Upper lobe of left lung (tissue), 4 donors: Measurements from ENCODE around the gene MAGI2.

Experiments used
- CTCF ChIP-seq, 6 experiments: fragments of 450-650 bp in 4 of 6; fragments of 200-600 bp in 2 of 6; sonication (generic) in 2 of 6; IDR thresholded peaks; one replicate each; pipeline ENCODE4 v1.5.1; 2016 to 2019; ENCODE audit warnings: antibody characterized with exemption in 6 of 6
- EP300 ChIP-seq, 4 donors: sonication (generic); formaldehyde crosslinking; IDR thresholded peaks; one replicate each; pipeline ENCODE4 v1.5.1; 2017; ENCODE audit warnings: antibody characterized with exemption in 4 of 4, control low read depth in 2 of 4
- POLR2A ChIP-seq, 4 donors: fragments of 450-650 bp; IDR thresholded peaks; one replicate each; pipeline ENCODE4 v1.5.1; 2016 to 2017; ENCODE audit warnings: antibody characterized with exemption in 4 of 4, mild to moderate bottlenecking in 2 of 4

GRCh38 chr7:79245623-79246249 is 207.7 kb downstream of the MAGI2 start:
- TF ChIP-seq CTCF (IDR thresholded peaks at IDR 0.05) (no peak), POLR2A (IDR thresholded peaks at IDR 0.05) (no peak), EP300 (IDR thresholded peaks at IDR 0.05) (no peak)
